IMR-90 (cell line): ENCODE data around the gene LILRB1. TPM values are rescaled to one million over a fixed set of nuclear protein-coding genes. Genes with fewer than 3 reads are reported as not detected.

Source experiments
- ATAC-seq: fragments of 200-7000 bp; cut with Tn5 transposase; 2 replicates; pipeline ENCODE4 v1.9.1; 2020; ENCODE audit warnings: low read depth, mild to moderate bottlenecking, moderate library complexity
- BruUV-seq: library from RNA; stranded (reverse); fragments of 400-500 nt; replicated peaks from 2 replicates; lab custom pipeline; 2021; lab: Mats Ljungman, UMichigan
- CTCF ChIA-PET: fragments of 300-600 bp; formaldehyde crosslinking; extraction: SDS; loops from one replicate; lab custom pipeline; 2021; ENCODE audit warnings: antibody characterized with exemption; lab: Yijun Ruan, JAX
- POLR2A ChIA-PET: fragments of 300-600 bp; sonication (Branson Sonifier 250); formaldehyde crosslinking; loops from one replicate; lab custom pipeline; 2022; ENCODE audit warnings: antibody characterized with exemption; ENCODE audit not compliant: unreplicated experiment; lab: Charles Lee
- DNase-seq: peaks from one replicate; pipeline ENCODE4 v3.0.0; 2013
- H2AFZ ChIP-seq: replicated peaks from 2 replicates; pipeline ENCODE3; 2013; ENCODE audit warnings: low read length, mild to moderate bottlenecking; ENCODE audit not compliant: poor library complexity
- H2AK5ac ChIP-seq: 2 replicates; pipeline ENCODE4 v1.6.1; 2013; ENCODE audit warnings: low read depth, low read length, inconsistent platforms
- H2AK9ac ChIP-seq: replicated peaks from 2 replicates; pipeline ENCODE3; 2013; ENCODE audit warnings: mild to moderate bottlenecking, low read depth, low read length, moderate library complexity; ENCODE audit not compliant: poor library complexity
- H2BK120ac ChIP-seq: 2 replicates; pipeline ENCODE4 v1.6.1; 2013; ENCODE audit warnings: low read depth, low read length, inconsistent platforms
- H2BK15ac ChIP-seq: 3 replicates; pipeline ENCODE4 v1.6.1; 2013; ENCODE audit warnings: low read depth, low read length, inconsistent platforms
- H2BK20ac ChIP-seq: 2 replicates; pipeline ENCODE4 v1.6.1; 2013; ENCODE audit warnings: low read depth, mild to moderate bottlenecking, inconsistent platforms, low read length, moderate library complexity
- H2BK5ac ChIP-seq: 2 replicates; pipeline ENCODE4 v1.6.1; 2013; ENCODE audit warnings: mild to moderate bottlenecking, low read depth, low read length, inconsistent platforms; ENCODE audit not compliant: poor library complexity, severe bottlenecking
- H3K14ac ChIP-seq: replicated peaks from 2 replicates; pipeline ENCODE4 v1.6.1; 2013; ENCODE audit warnings: low read depth, low read length, inconsistent platforms
- H3K18ac ChIP-seq: 2 replicates; pipeline ENCODE4 v1.6.1; 2013; ENCODE audit warnings: low read depth, low read length, control low read depth
- H3K23ac ChIP-seq: 2 replicates; pipeline ENCODE4 v1.6.1; 2013; ENCODE audit warnings: low read depth, low read length, inconsistent platforms
- H3K27ac ChIP-seq: 2 replicates; pipeline ENCODE4 v1.5.1; 2013; ENCODE audit warnings: mild to moderate bottlenecking, control low read depth, low read length; ENCODE audit not compliant: insufficient read depth
- H3K27me3 ChIP-seq: 2 replicates; pipeline ENCODE4 v1.6.1; 2013; ENCODE audit warnings: low read length; ENCODE audit not compliant: control insufficient read depth, insufficient read depth
- H3K36me3 ChIP-seq: 2 replicates; pipeline ENCODE4 v1.6.1; 2013; ENCODE audit warnings: low read length, mixed read lengths; ENCODE audit not compliant: control insufficient read depth, insufficient read depth
- H3K4ac ChIP-seq: 2 replicates; pipeline ENCODE4 v1.6.1; 2013; ENCODE audit warnings: low read depth, low read length, inconsistent platforms
- H3K4me1 ChIP-seq: 2 replicates; pipeline ENCODE4 v1.6.1; 2013; ENCODE audit warnings: low read length, mixed read lengths; ENCODE audit not compliant: control insufficient read depth, insufficient read depth
- H3K4me2 ChIP-seq: 2 replicates; pipeline ENCODE4 v1.6.1; 2013; ENCODE audit warnings: low read depth, mild to moderate bottlenecking, control low read depth, low read length, moderate library complexity
- H3K4me3 ChIP-seq: 2 replicates; pipeline ENCODE4 v1.5.1; 2013; ENCODE audit warnings: low read depth, mild to moderate bottlenecking, control low read depth, low read length, moderate library complexity; ENCODE audit not compliant: insufficient read depth
- H3K56ac ChIP-seq: 2 replicates; pipeline ENCODE4 v1.6.1; 2013; ENCODE audit warnings: low read length, inconsistent platforms; ENCODE audit not compliant: insufficient read depth; ENCODE audit errors: extremely low read depth
- H3K79me1 ChIP-seq, 2 experiments: 2 replicates each; pipeline ENCODE4 v1.6.1; 2013; ENCODE audit warnings: low read length in 2 of 2, inconsistent platforms in 1 of 2, low read depth in 1 of 2
- H3K9ac ChIP-seq: 2 replicates; pipeline ENCODE4 v1.6.1; 2013; ENCODE audit warnings: low read depth, low read length, control low read depth
- H3K9me1 ChIP-seq: 2 replicates; pipeline ENCODE4 v1.6.1; 2013; ENCODE audit warnings: low read length, inconsistent platforms; ENCODE audit not compliant: insufficient read depth
- H3K9me3 ChIP-seq: 2 replicates; pipeline ENCODE4 v1.6.1; 2013; ENCODE audit warnings: low read length; ENCODE audit not compliant: control insufficient read depth, insufficient read depth
- H4K20me1 ChIP-seq: 2 replicates; pipeline ENCODE4 v1.6.1; 2013; ENCODE audit warnings: low read length, inconsistent platforms; ENCODE audit not compliant: insufficient read depth
- H4K5ac ChIP-seq: 2 replicates; pipeline ENCODE4 v1.6.1; 2013; ENCODE audit warnings: mild to moderate bottlenecking, low read depth, low read length, control low read depth
- H4K8ac ChIP-seq, 2 experiments: 2 replicates each; pipeline ENCODE4 v1.6.1; 2013; ENCODE audit warnings: low read depth in 2 of 2, low read length in 2 of 2, control low read depth in 1 of 2, inconsistent platforms in 1 of 2
- H4K91ac ChIP-seq: 2 replicates; pipeline ENCODE4 v1.6.1; 2013; ENCODE audit warnings: low read depth, low read length, inconsistent platforms; ENCODE audit not compliant: insufficient read depth
- RAD21 ChIP-seq: IDR thresholded peaks from 2 replicates; pipeline ENCODE4 v1.6.1; 2012; ENCODE audit warnings: low read length, improper control_type of control experiment
- RCOR1 ChIP-seq: IDR thresholded peaks from 2 replicates; pipeline ENCODE4 v1.6.1; 2012; ENCODE audit warnings: mild to moderate bottlenecking, low read length, improper control_type of control experiment; ENCODE audit not compliant: insufficient replicate concordance
- WGBS, 2 experiments: methylation state at CpG; one replicate each; pipeline versions ENCODE4 v1.1.5 to v1.1.7; 2013; ENCODE audit warnings: missing lambda C conversion rate in 2 of 2; ENCODE audit not compliant: insufficient read length in 1 of 2; ENCODE audit errors: extremely low coverage in 2 of 2; 5-methylcytosine and 5-hydroxymethylcytosine counted together
- dilution Hi-C: fragments of 300-500 bp; cut with HindIII; formaldehyde crosslinking; loops from one replicate; pipeline ENCODE4 v1.14.3; 2018; ENCODE audit warnings: low sequenced_read_pairs; ENCODE audit not compliant: unreplicated experiment
- in situ Hi-C: fragments of 300-500 bp; cut with MboI; formaldehyde crosslinking; loops from 3 replicates; pipeline ENCODE4 v1.14.3; 2019; ENCODE audit warnings: low sequenced_read_pairs, inconsistent platforms, mixed read lengths
- intact Hi-C: fragments of 100-400 bp; cut with micrococcal nuclease; formaldehyde crosslinking; loops from 2 replicates; pipeline ENCODE4 v1.10.0; 2022
- polyA plus RNA-seq, 3 experiments: library from polyadenylated mRNA; depleted of rRNA; stranded (reverse); fragments of >200 nt; gene quantifications; 2 replicates each; pipeline ENCODE4 v1.2.3, GENCODE V29; 2012; ENCODE audit warnings: low replicate concordance in 1 of 3
- total RNA-seq: library from RNA; depleted of rRNA; stranded (reverse); fragments of >200 nt; gene quantifications from 2 replicates; pipeline ENCODE4 v1.2.3, GENCODE V29; 2012
- TF ChIP-seq, protein P1 (sequence below): conservative IDR thresholded peaks from 2 replicates; pipeline ENCODE4 v1.5.1; 2012; ENCODE audit warnings: mild to moderate bottlenecking, low read depth, low read length, improper control_type of control experiment

LILRB1 gene
- total and polyA plus RNA-seq, 2 of the 4 experiments (the other 2 are of a cell fraction), result not detected

DNA sequence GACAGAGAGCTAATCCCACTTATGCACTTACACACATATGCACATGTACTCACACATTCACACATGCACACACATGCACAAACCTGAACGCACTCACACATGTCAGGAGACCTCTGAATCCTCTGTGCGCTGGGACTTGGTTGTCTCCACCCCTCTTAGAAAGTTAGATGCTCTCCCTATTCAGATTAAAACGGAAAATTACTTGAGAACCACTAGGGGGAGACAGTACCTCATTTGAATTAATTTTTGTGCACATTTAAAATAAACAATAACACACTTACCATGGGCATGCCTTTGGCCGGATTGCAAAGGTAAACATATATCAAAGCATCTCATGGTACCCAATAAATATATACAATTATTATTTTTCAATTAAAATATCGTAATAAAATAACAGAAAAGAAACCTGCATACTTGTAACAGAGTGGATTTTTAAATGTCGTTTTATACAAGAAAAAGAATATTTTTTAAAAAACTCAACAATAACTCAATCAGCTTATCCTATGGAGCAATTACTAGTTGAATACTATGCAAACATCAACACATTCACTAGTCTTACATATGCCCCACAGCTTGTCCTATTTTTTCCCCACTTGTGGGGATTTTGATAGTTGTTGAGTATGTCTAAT lies 23.0 kb downstream of the LILRB1 start:
- H4K8ac ChIP-seq, result no peak overlapping the region
- no peak overlapping the region for H2AK9ac ChIP-seq
- peaks cover 17% of the 10 kb centered on the region for H3K9me3 ChIP-seq
- no peak overlapping the region for H2BK5ac ChIP-seq
- no peak overlapping the region for H3K9ac ChIP-seq
- H3K56ac ChIP-seq, result no peak overlapping the region
- ATAC-seq, result no peak
- no peaks in the 10 kb centered on the region for H3K4me1 ChIP-seq
- H2BK15ac ChIP-seq, result no peak overlapping the region
- BruUV-seq, result no TSS peak
- no peak overlapping the region for H3K27ac ChIP-seq
- no peak overlapping the region for H3K4me3 ChIP-seq
- H3K36me3 ChIP-seq, result no peaks in the 10 kb centered on the region
- H3K18ac ChIP-seq, result no peak overlapping the region
- intact Hi-C loops (no loop called here), dilution Hi-C loops (no loop called here), in situ Hi-C loops (no loop called here)
- ChIA-PET POLR2A (no interaction called here), CTCF (no interaction called here)
- no peak overlapping the region for H2AK5ac ChIP-seq
- no peaks in the 10 kb centered on the region for H3K9me1 ChIP-seq
- no peak overlapping the region for H2BK120ac ChIP-seq
- H3K23ac ChIP-seq, result no peak overlapping the region
- no peaks in the 10 kb centered on the region for H3K79me1 ChIP-seq
- no CpG with 5 or more reads among the region's 6 CpGs for WGBS, 2 experiments
- H2BK20ac ChIP-seq, result no peak overlapping the region
- DNase-seq, result peak; percentile 7
- H2AFZ ChIP-seq, result no peak overlapping the region
- no peak overlapping the region for H3K4me2 ChIP-seq
- H4K5ac ChIP-seq, result no peak overlapping the region
- no peak overlapping the region for H3K14ac ChIP-seq
- TF ChIP-seq RCOR1 (no peak), RAD21 (no peak)
- TF ChIP-seq, protein P1, sequence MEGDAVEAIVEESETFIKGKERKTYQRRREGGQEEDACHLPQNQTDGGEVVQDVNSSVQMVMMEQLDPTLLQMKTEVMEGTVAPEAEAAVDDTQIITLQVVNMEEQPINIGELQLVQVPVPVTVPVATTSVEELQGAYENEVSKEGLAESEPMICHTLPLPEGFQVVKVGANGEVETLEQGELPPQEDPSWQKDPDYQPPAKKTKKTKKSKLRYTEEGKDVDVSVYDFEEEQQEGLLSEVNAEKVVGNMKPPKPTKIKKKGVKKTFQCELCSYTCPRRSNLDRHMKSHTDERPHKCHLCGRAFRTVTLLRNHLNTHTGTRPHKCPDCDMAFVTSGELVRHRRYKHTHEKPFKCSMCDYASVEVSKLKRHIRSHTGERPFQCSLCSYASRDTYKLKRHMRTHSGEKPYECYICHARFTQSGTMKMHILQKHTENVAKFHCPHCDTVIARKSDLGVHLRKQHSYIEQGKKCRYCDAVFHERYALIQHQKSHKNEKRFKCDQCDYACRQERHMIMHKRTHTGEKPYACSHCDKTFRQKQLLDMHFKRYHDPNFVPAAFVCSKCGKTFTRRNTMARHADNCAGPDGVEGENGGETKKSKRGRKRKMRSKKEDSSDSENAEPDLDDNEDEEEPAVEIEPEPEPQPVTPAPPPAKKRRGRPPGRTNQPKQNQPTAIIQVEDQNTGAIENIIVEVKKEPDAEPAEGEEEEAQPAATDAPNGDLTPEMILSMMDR, result peak; percentile 46
- no peak overlapping the region for H4K91ac ChIP-seq
- no peak overlapping the region for H3K4ac ChIP-seq
- H3K27me3 ChIP-seq, result no peaks in the 10 kb centered on the region
- no peaks in the 10 kb centered on the region for H4K20me1 ChIP-seq
